ENCODE results near the gene ZNF740.
"Not testable (repeated sequence)": the region's sequence is repeated elsewhere in the genome, so short reads cannot be mapped to it uniquely, and the experiment has no call there.

Gene ZNF740

GRCh38 chr12:53180220-53180930 lies at the start of gene ZNF740, which contains the start of gene CSAD:
ZNF740 (plus strand) TSS chr12:53180722; CDS start chr12:53181984, 1,262 bp downstream.
CSAD (minus strand) TSS chr12:53180925; CDS start chr12:53173470, 7,455 bp downstream.
- DNase-seq: peak; percentile 98

GRCh38 chr12:53131844-53132243 lies 48.7 kb upstream of the ZNF740 start:
- no peak for DNase-seq

GRCh38 chr12:53133722-53134121 lies 46.8 kb upstream of the ZNF740 start:
- DNase-seq: no peak

- no peak for DNase-seq
These were observed 37.2 kb upstream of the ZNF740 start for GRCh38 chr12:53143355-53143754.

- no peak for DNase-seq
These were observed 34.9 kb upstream of the ZNF740 start for GRCh38 chr12:53145383-53146260.

- DNase-seq: no peak
These were observed 33.3 kb upstream of the ZNF740 start for GRCh38 chr12:53147181-53147580.

- DNase-seq: no peak
These were observed 32.9 kb upstream of the ZNF740 start for GRCh38 chr12:53147653-53148052.

- DNase-seq: no peak
These were observed 29.5 kb upstream of the ZNF740 start for GRCh38 chr12:53151039-53151438.

GRCh38 chr12:53152390-53152789 lies 28.1 kb upstream of the ZNF740 start:
- no peak for DNase-seq

- peak; percentile 87 for DNase-seq
These were observed 21.2 kb upstream of the ZNF740 start for GRCh38 chr12:53159195-53159839.

GRCh38 chr12:53160000-53160399 lies 20.5 kb upstream of the ZNF740 start:
- no peak for DNase-seq

- DNase-seq: no peak
These were observed 19.8 kb upstream of the ZNF740 start for GRCh38 chr12:53160673-53161072.

GRCh38 chr12:53161119-53161911 lies 19.2 kb upstream of the ZNF740 start:
- no peak for DNase-seq

GRCh38 chr12:53163008-53163407 lies 17.5 kb upstream of the ZNF740 start:
- DNase-seq: not testable (repeated sequence)

- DNase-seq: no peak
These were observed 13.7 kb upstream of the ZNF740 start for GRCh38 chr12:53166837-53167236.

- no peak for DNase-seq
These were observed 10.9 kb upstream of the ZNF740 start for GRCh38 chr12:53169644-53170043.

- DNase-seq: no peak
These were observed 10.3 kb upstream of the ZNF740 start for GRCh38 chr12:53170215-53170614.

GRCh38 chr12:53170876-53171724 lies 9.4 kb upstream of the ZNF740 start:
- DNase-seq: no peak

- no peak for DNase-seq
These were observed 8.7 kb upstream of the ZNF740 start for GRCh38 chr12:53171725-53172329.

GRCh38 chr12:53172352-53172751 lies 8.2 kb upstream of the ZNF740 start:
- DNase-seq: no peak

- no peak for DNase-seq
These were observed 7.3 kb upstream of the ZNF740 start for GRCh38 chr12:53173085-53173715.

Measured in stimulated activated naive CD4-positive, alpha-beta T cell treated with Interleukin-2 at 50 U/mL for 16 hours (primary cell).